ENCODE measurements around the gene STRN.

GRCh38 chr2:36871068-36871707 lies 95.1 kb downstream of the STRN start:
- TF ChIP-seq CTCF (IDR thresholded peaks at IDR 0.05; ENCODE audit: low read depth, low read length) (no peak), EZH2phosphoT487 (IDR thresholded peaks at IDR 0.05; ENCODE audit: low read depth) (no peak)
